KOPT-K1 (cell line): Measurements from ENCODE around the gene CCDC85C.

Experiments
- H3K27ac ChIP-seq: fragments of 200-600 bp; sonication (generic); 2 replicates; pipeline ENCODE4 v1.5.1; 2016; ENCODE audit warnings: antibody characterized with exemption, mild to moderate bottlenecking, low read depth, low read length; ENCODE audit not compliant: poor library complexity, severe bottlenecking
- H3K36me3 ChIP-seq: fragments of 200-600 bp; sonication (generic); 2 replicates; pipeline ENCODE4 v1.5.1; 2017; ENCODE audit warnings: antibody characterized with exemption, mild to moderate bottlenecking, low read length, moderate library complexity; ENCODE audit not compliant: insufficient read depth
- H3K9me3 ChIP-seq: fragments of 200-600 bp; sonication (generic); 2 replicates; pipeline ENCODE4 v1.5.1; 2017; ENCODE audit warnings: antibody characterized with exemption, low read length, mild to moderate bottlenecking; ENCODE audit not compliant: insufficient read depth, poor library complexity, severe bottlenecking

The CCDC85C gene

DNA sequence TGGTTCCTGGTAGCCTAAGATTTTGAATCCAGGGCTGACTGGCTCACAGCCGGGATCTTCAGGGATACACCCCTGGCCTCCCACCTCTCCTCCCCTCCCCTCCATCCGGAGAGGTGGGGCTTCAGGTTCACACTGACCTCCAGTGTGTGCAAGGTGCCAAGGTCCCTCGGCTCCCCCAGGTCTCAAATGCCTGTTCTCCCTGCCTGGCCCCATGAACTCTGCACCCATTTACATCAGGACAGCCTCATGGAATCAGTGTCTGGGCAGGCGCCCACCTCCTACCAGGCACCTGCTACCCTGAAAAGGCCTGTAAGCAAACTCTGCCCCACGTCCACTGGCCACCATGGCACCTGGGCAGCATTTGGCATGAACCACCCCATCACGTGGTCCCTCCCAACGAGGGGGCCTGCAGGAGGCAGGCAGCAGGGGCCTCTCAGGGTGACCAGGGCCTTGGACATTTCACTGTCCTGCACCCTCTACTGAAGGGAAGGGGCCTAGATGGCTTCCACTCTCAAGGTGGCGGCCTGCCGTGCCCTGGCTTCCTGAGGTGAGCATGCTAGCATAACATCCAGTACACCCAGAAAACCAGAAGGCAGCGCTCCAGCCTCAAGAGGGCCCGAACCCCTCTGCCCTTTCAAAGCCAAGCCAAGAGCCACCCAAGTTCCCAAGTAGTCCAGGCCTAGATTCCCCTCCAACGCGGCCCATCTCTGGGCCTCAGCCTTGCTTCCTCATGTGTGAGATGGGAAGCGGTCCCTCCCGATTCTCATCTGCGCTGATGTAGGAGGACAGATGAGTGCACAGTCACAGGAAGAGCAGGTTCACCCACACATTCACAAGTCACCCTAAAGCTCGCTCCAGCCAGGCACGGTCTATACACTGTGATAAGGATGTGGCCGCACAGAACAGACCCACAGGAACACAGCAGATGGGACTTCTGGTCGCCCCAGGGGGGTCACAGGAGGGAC lies 37.3 kb downstream of the CCDC85C start:
- Histone ChIP-seq H3K36me3 (no peaks in the 10 kb centered on the region), H3K9me3 (no peaks in the 10 kb centered on the region), H3K27ac (no peak overlapping the region)

DNA sequence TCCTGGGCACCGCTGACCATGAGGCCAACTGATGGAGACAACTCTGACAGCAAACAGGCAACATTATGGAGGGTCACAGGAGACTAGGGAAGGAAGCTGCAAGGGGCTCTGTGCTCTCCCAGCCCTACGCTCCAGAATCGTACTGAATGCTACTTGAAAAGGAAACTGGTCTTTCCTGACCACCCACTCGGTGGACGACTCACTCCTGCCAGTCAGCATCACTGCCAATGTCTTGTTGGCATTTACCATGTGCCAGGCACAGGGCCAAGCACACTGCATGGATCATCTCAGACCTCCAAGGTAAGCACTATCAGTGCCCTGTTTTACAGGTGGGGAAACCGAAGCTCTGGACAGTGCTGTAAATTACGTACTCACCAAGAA lies 38.0 kb downstream of the CCDC85C start:
- Histone ChIP-seq H3K36me3 (no peaks in the 10 kb centered on the region), H3K9me3 (no peaks in the 10 kb centered on the region), H3K27ac (no peak overlapping the region)

DNA sequence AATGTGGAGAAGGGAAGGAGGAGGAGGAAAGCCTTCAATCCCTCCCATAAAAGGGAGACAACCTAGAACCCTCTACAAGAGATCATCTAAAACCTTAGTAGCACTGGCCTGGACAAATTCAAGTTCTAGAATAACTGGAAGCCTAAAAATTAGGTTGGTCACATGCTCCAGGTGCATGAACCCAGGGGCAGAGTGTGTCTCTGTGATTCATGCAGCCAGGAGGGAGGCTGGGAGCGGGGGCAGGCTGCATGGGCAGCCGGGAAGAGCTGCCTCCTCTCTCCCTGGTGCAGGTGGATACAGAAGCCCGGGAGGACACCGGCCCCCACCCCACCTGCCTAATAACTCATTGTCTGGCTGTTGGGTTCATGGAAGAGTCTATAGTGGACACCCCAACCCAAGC lies 38.6 kb downstream of the CCDC85C start:
- H3K36me3 ChIP-seq: no peaks in the 10 kb centered on the region
- H3K27ac ChIP-seq: no peak overlapping the region
- no peaks in the 10 kb centered on the region for H3K9me3 ChIP-seq

DNA sequence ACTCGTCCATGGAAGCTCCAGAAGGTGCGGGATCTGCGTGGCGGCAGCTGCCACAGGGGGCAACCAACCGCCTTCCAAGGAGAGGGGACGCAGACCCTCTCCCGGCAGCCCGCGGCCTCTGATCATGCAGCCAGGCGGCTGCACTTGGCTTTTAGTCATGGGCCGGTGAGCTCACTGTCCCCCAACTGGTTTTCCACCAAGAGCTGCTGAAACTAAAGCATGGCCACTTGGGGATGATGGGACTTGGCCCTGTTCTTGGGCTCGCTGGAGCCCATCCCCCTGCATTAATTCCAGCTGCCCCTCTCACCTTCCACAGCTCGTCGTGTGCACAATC lies 39.1 kb downstream of the CCDC85C start:
- no peak overlapping the region for H3K27ac ChIP-seq
- no peaks in the 10 kb centered on the region for H3K36me3 ChIP-seq
- H3K9me3 ChIP-seq: no peaks in the 10 kb centered on the region

DNA sequence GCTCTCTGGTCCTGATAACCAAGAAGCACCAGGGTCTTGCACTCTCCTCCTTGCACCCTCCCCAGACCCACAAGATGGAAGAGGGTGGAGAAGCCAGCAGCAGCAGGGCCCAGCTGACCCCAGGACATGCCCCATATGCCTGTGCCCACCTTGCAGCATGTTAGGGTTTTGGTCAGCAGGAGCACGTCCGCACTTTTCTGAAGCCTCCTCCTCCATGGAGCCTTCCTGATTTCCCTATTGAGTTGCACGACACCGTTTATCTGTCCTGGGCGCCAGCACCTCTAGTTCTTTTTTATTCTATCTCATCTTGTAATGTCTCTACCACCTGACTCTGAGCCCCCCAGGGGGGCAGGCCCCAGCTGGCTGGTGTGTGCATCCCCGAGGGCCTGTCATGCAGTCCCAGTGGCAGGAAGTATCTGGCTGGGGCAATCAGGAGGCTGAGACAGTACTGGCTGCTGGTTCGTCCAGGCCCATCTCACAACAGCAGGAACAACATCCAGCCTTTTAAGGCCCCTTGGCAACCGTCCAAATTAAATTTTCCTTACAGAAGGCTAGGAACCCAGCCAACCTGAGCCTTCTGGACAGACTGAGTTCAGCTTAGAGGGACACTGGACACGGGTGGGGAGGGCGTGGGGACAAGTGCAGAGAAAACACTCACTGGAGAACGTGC lies 39.6 kb downstream of the CCDC85C start:
- H3K36me3 ChIP-seq: no peaks in the 10 kb centered on the region
- H3K27ac ChIP-seq: no peak overlapping the region
- H3K9me3 ChIP-seq: no peaks in the 10 kb centered on the region

DNA sequence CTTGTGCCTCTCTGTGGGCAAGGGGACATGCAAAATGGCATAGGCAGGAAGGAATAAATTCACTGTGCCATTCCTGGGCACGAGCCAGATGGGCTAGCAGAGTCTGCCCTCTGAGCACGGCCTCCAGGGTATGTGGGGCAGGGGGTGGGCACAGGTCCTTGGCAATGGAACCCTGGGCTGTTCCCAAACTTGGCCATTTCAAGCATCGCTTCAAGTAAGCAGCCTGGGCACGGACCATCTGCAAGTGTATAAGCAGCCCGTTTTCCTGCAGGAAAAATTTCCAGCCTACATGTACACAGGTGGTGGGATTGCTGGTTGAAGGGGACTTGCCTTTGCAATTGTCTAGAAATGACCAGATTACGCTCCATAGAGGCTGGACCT lies 40.3 kb downstream of the CCDC85C start:
- H3K9me3 ChIP-seq: no peaks in the 10 kb centered on the region
- H3K27ac ChIP-seq: no peak overlapping the region
- no peaks in the 10 kb centered on the region for H3K36me3 ChIP-seq

DNA sequence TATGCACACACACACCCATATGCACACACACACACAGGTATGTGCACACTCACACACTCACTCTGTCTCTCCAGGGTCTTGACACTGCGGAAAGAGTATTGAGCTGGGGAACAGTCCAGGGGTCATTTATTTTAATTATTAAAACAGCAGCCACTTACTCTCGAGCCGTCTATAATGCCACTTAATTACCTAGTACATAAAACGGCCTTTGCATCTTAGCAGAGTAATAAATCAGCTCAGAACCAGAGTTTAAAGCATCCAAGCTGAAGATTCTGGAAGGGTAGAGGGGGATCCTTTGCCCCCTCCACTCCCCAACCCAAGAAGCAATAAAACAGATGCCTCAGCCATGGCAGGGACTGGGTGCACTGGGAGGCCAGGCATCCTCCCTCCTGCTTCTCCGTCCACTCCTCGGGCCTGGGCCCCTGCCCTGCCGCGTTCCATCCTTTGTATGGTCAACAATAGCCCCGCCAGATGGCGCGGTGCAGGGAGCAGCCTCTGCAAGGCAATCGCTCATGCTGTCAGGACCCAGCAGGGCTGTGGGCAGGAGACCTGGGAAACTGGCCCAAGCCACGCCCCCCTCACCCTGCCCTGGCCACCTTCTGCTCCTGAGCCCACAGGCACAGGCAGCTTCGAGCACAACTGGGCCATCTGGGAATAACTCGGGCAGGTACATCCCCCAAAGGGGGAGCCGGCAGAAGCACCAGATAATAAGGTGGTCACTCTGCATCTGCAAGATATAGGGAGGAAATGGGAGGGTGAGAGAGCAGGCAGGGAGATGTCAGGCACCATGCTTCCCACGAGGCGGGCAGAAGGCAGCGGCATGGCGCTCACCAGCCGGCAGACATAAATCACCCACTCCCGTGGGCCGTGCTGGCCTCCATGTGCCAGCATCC lies 40.9 kb downstream of the CCDC85C start:
- no peaks in the 10 kb centered on the region for H3K9me3 ChIP-seq
- H3K27ac ChIP-seq: no peak overlapping the region
- H3K36me3 ChIP-seq: no peaks in the 10 kb centered on the region

DNA sequence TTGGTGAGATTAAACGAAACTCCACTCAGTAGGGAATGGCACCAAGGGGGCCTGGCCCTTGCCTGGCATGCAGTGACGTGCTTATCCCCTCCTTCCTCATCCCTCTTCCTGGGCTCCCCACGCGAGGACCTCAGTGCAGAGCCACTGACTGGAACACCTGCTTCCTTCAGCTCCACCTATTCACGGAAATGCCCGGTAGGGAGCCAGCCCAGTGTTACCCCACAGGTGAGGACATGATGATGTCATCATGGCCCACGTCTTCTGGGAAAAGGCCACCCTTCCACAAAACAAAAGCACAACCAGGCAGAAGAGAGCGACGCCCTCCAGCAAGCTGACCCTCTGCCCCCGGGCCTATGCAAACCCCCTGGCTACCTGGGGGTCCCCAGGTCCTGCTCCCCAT lies 42.1 kb downstream of the CCDC85C start:
- H3K9me3 ChIP-seq: no peaks in the 10 kb centered on the region
- H3K36me3 ChIP-seq: no peaks in the 10 kb centered on the region
- no peak overlapping the region for H3K27ac ChIP-seq

DNA sequence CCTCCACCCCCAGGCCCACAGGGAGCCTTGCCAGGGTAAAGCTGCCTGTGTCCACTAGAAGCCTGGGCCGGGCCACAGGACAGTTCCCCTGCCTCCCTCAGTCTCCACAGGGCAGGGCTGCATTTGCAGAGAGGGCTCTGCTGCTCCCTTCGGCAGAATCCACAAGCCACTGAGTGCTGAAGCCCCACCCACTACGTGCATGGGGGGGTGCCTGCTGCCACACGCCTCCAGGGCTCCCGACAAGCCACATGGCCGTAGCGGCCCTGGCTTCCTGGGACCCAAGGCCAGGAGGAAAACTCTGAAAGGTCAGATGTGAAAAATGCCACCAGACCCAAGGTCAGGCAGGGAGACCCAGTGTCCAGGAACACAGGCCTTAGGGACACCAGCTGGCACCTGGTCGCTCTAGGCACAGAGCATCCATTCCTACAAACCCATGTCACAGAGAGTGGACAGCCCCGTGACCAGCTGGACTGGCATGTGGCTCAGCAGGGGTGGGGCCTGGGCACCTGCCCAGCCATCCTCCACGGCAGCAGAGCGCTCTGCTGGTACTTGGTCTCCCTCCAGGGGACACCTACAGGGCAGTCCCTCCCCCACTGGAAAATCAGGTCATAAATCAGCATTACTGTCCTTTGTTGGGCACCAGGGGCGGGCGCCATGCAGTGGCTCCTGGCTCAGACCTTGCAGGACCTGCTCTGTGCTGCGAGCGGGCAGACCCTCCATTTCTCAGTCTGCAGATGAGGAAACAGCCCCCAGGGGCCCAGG lies 42.9 kb downstream of the CCDC85C start:
- Histone ChIP-seq H3K27ac (no peak overlapping the region), H3K36me3 (no peaks in the 10 kb centered on the region)

DNA sequence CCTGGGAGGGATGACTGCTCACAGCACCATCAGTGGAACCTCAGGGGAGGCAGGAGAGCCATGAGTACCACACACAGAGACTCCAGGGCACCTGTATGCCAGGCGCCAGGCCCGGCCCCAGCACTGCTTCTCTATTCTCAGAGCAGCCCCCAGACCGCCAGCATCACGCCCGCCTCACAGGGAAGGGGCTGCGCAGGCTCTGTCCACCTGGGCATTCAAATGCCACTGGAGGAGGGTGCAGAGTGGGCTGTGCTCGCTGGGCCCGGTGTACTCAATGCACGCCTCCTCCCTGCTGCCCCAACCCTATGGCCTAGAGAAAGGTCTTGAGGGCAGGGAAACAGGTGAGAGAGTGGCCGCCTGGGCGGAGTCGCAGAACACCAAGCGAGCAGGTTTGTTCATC lies 43.6 kb downstream of the CCDC85C start:
- Histone ChIP-seq H3K9me3 (no peaks in the 10 kb centered on the region), H3K36me3 (no peaks in the 10 kb centered on the region), H3K27ac (no peak overlapping the region)

More for the DNA sequence above, 42.9 kb downstream of the CCDC85C start:
- H3K9me3 ChIP-seq: no peaks in the 10 kb centered on the region

DNA sequence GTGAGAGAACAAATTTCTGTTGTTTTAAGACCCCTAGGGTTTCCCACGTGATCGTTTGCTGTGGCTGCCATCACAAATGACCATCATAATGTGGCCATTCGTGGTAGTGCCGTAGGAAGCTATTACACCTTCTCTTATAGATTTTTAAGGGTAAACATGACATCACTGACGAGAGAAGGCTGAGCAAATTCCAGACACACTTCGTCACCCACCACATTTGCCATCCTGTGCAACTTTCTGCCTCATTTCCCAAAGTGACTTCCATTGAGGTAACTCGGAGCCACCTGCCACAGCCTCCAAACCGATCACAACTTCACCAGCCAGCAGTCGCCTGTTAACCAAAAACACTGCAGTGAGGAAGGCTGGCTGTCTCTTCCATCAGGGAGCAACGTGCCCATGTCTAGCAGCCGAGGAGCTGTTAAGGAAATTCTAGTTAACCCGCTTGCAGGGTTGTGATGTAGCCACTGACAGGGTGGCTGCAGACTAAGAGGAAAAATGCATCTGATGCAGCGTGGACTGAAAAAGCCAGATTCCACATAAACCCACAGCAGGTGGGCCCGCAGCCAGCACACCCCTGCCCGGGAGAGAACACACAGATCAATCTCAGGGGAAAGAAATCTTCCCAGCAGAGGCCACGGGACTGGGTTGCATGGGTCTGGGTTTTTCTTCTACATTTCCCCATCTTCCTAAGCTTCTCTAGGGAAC lies 44.6 kb downstream of the CCDC85C start:
- H3K27ac ChIP-seq: no peak overlapping the region
- H3K9me3 ChIP-seq: no peaks in the 10 kb centered on the region
- H3K36me3 ChIP-seq: no peaks in the 10 kb centered on the region

DNA sequence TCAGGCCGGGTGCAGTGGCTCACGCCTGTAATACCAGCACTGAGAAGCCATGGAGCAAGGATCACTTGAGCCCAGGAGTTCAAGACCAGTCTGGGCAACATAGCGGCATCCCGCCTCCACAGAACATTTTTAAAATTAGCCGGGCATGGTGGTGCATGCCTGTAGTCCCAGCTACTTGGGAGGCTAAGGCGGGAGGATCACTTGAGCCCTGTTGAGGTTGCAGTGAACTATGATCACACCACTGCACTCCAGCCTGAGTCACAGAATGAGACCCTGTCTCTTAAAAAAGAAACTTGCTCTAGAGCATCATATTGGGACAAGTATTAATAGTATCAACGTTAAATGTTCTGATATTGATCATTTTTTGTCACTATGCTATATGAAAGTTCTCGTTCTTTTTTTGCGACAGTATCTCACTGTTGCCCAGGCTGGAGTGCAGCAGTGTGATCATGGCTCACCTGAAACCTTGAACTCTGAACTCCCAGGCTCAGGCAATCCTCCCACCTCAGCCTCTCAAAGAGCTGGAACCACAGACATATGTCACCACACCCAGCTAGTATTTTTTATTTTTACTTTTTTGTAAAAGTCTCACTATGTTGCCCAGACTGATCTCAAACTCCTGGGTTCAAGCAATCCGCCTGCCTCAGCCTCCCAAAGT lies 47.7 kb downstream of the CCDC85C start:
- H3K27ac ChIP-seq: no peak overlapping the region
- no peaks in the 10 kb centered on the region for H3K9me3 ChIP-seq
- no peaks in the 10 kb centered on the region for H3K36me3 ChIP-seq

DNA sequence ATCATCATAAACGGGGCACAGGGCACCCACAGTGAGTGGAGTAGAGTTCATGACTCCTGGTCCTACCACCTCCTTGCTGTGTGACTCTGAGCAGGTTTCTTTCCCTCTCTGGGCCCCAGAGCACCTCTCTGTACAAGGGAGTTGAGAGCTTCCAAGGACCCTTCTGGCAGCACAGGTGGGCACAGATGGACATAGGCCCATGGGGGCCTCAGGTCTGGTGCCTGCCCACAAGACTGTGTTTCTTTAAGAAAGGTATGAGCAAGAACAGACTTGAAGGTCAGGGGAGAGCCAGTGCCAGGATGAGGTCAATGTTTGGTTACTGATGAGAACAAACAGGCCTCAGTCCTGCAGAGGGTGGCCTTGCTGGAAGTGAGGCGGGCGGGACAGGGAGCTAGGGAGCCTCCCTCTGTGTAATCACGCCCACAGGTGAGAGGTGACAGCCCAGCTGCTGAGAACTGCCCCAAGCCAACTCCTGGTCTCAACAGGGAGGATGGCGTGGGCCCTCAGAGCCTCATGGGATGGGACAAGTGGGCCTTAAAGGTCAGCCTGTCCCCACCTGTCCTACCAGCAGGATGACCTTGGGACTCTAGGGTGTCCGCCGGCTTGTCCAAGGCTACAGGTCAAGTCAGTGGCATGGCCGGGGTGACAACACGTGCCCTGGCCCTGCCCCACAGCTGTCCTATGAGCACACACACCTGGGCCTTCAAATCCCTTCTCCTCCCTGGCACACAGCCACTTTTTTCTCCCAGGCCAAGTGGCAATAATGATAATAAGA lies 49.1 kb downstream of the CCDC85C start:
- H3K9me3 ChIP-seq: no peaks in the 10 kb centered on the region
- H3K27ac ChIP-seq: no peak overlapping the region
- no peaks in the 10 kb centered on the region for H3K36me3 ChIP-seq
